HepG2 (cell line): ENCODE results near the gene ATIC. TPM values are rescaled to one million over a fixed set of nuclear protein-coding genes. Genes with fewer than 3 reads are reported as not detected.

Source experiments
- ATAC-seq: fragments of 200-7000 bp; cut with Tn5 transposase; 3 replicates; pipeline ENCODE4 v1.9.1; 2020; ENCODE audit warnings: mild to moderate bottlenecking, moderate library complexity
- BruUV-seq: library from RNA; stranded (reverse); fragments of 400-500 nt; replicated peaks from 2 replicates; lab custom pipeline; 2021; lab: Mats Ljungman, UMichigan
- CTCF ChIA-PET: fragments of 300-600 bp; formaldehyde crosslinking; extraction: SDS; loops from one replicate; lab custom pipeline; 2021; ENCODE audit warnings: low total read pairs, inconsistent platforms, low intra/inter-chr PET ratio; lab: Yijun Ruan, JAX
- POLR2A ChIA-PET: fragments of 350-600 bp; sonication (Branson Sonifier 250); formaldehyde crosslinking; loops from one replicate; lab custom pipeline; 2020; ENCODE audit warnings: antibody characterized with exemption, inconsistent platforms; lab: Yijun Ruan, JAX
- DNase-seq: peaks from one replicate; pipeline ENCODE4 v3.0.0-alpha.2; 2015; ENCODE audit warnings: low spot score
- FAIRE-seq: peaks from 3 replicates; lab custom pipeline; 2011; peaks lifted over from hg19 to GRCh38; lab: Jason Lieb, UNC
- H2AFZ ChIP-seq: one replicate; pipeline ENCODE4 v1.6.1; 2011; ENCODE audit warnings: low read length, inconsistent platforms
- H3K27ac ChIP-seq: fragments of 300-600 bp; 3 replicates; pipeline ENCODE4 v1.8.0; 2011; ENCODE audit warnings: mixed run types, mild to moderate bottlenecking, mixed read lengths, low read length, inconsistent platforms; ENCODE audit not compliant: insufficient read depth; ENCODE audit errors: extremely low read length
- H3K27me3 ChIP-seq, 2 experiments: fragments of 200-600 bp in 1 of 2; 2 replicates in 1 of 2; 3 replicates in 1 of 2; pipeline versions ENCODE4 v1.6.0 to v1.8.0; 2011; ENCODE audit warnings: low read length in 2 of 2, mild to moderate bottlenecking in 2 of 2, moderate library complexity in 2 of 2, inconsistent platforms in 1 of 2; ENCODE audit not compliant: insufficient read depth in 2 of 2, control insufficient read depth in 1 of 2
- H3K36me3 ChIP-seq, 2 experiments: fragments of 200-600 bp in 1 of 2; replicated peaks in 1 of 2; 2 replicates in 1 of 2; 3 replicates in 1 of 2; pipeline versions ENCODE4 v1.5.1 to v1.8.0; 2011; ENCODE audit warnings: low read length in 2 of 2, inconsistent platforms in 1 of 2; ENCODE audit not compliant: insufficient read depth in 2 of 2, control insufficient read depth in 1 of 2
- H3K4me1 ChIP-seq: 2 replicates; pipeline ENCODE4 v1.5.1; 2012; ENCODE audit warnings: low read length, inconsistent platforms; ENCODE audit not compliant: insufficient read depth
- H3K4me2 ChIP-seq: 2 replicates; pipeline ENCODE4 v1.6.0; 2011; ENCODE audit warnings: low read depth, low read length, inconsistent platforms
- H3K4me3 ChIP-seq, 3 experiments: fragments of 200-600 bp in 1 of 3; sonication (generic), shearing (Covaris generic) in 1 of 3; replicated peaks in 1 of 3; 2 replicates each; pipeline ENCODE4 v1.5.1; 2011 to 2016; ENCODE audit warnings: low read length in 3 of 3, inconsistent platforms in 2 of 3, low read depth in 2 of 3, mild to moderate bottlenecking in 2 of 3, control low read depth in 1 of 3, mixed read lengths in 1 of 3; ENCODE audit not compliant: insufficient read depth in 1 of 3
- H3K79me2 ChIP-seq: one replicate; pipeline ENCODE4 v1.6.1; 2011; ENCODE audit warnings: low read length, inconsistent platforms; ENCODE audit not compliant: insufficient read depth
- H3K9ac ChIP-seq: 2 replicates; pipeline ENCODE4 v1.6.0; 2011; ENCODE audit warnings: mild to moderate bottlenecking, low read depth, low read length, inconsistent platforms; ENCODE audit not compliant: insufficient read depth
- H3K9me3 ChIP-seq: 2 replicates; pipeline ENCODE4 v1.5.1; 2012; ENCODE audit warnings: mild to moderate bottlenecking, low read length
- H4K20me1 ChIP-seq: 2 replicates; pipeline ENCODE4 v1.6.0; 2011; ENCODE audit warnings: inconsistent platforms, mild to moderate bottlenecking, low read length, moderate library complexity; ENCODE audit not compliant: insufficient read depth
- ARHGAP35 ChIP-seq: sonication (generic); formaldehyde crosslinking; IDR thresholded peaks from 2 replicates; pipeline ENCODE4 v1.9.0; 2022; ENCODE audit warnings: mild to moderate bottlenecking, inconsistent platforms, moderate library complexity, missing genetic modification reagents, borderline replicate concordance
- E2F2 ChIP-seq: sonication (generic); formaldehyde crosslinking; IDR thresholded peaks from 2 replicates; pipeline ENCODE4 v1.4.0; 2020; ENCODE audit warnings: missing genetic modification reagents, borderline replicate concordance
- GABPB1 ChIP-seq: IDR thresholded peaks from 2 replicates; pipeline ENCODE4 v1.6.1; 2016; ENCODE audit warnings: mild to moderate bottlenecking, missing genetic modification reagents, moderate library complexity, missing compliant biosample characterization
- JARID2 ChIP-seq: sonication (generic); formaldehyde crosslinking; IDR thresholded peaks from 2 replicates; pipeline ENCODE4 v1.8.1; 2023; ENCODE audit warnings: missing genetic modification reagents, inconsistent platforms; ENCODE audit not compliant: insufficient replicate concordance
- JUNB ChIP-seq: sonication (generic); formaldehyde crosslinking; IDR thresholded peaks from 2 replicates; pipeline ENCODE4 v1.8.0; 2022; ENCODE audit warnings: missing genetic modification reagents, mild to moderate bottlenecking, borderline replicate concordance
- KLF12 ChIP-seq: sonication (generic); formaldehyde crosslinking; IDR thresholded peaks from 2 replicates; pipeline ENCODE4 v1.4.0; 2020; ENCODE audit warnings: missing genetic modification reagents, borderline replicate concordance
- KLF16 ChIP-seq, 2 experiments: sonication (generic) in 1 of 2; formaldehyde crosslinking in 1 of 2; IDR thresholded peaks; 2 replicates each; pipeline versions ENCODE4 v1.6.1 to v1.8.0; 2016 to 2023; ENCODE audit warnings: missing genetic modification reagents in 2 of 2, missing compliant biosample characterization in 1 of 2
- KLF9 ChIP-seq: IDR thresholded peaks from 2 replicates; pipeline ENCODE4 v1.6.1; 2016; ENCODE audit warnings: low read depth
- MTF1 ChIP-seq: sonication (generic); formaldehyde crosslinking; IDR thresholded peaks from 2 replicates; pipeline ENCODE4 v1.5.0; 2020; ENCODE audit warnings: missing genetic modification reagents
- NFATC3 ChIP-seq: sonication (generic); formaldehyde crosslinking; IDR thresholded peaks from 2 replicates; pipeline ENCODE4 v1.5.1; 2020; ENCODE audit warnings: mild to moderate bottlenecking, missing genetic modification reagents
- RBFOX2 ChIP-seq: fragments of 200-400 bp; formaldehyde crosslinking; IDR thresholded peaks from 2 replicates; pipeline ENCODE4 v1.6.1; 2017; ENCODE audit warnings: low read depth, mild to moderate bottlenecking, low read length
- RFX1 ChIP-seq: fragments of 450-650 bp; IDR thresholded peaks from 2 replicates; pipeline ENCODE4 v1.6.1; 2017
- ZBTB14 ChIP-seq: sonication (generic); formaldehyde crosslinking; IDR thresholded peaks from 2 replicates; pipeline ENCODE4 v1.4.0; 2020; ENCODE audit warnings: missing genetic modification reagents
- ZFY ChIP-seq: sonication (generic); formaldehyde crosslinking; IDR thresholded peaks from 2 replicates; pipeline ENCODE4 v1.4.0; 2020; ENCODE audit warnings: missing genetic modification reagents
- ZNF121 ChIP-seq: sonication (generic); formaldehyde crosslinking; IDR thresholded peaks from 2 replicates; pipeline ENCODE4 v1.5.0; 2020; ENCODE audit warnings: mild to moderate bottlenecking, missing genetic modification reagents
- ZNF124 ChIP-seq: sonication (generic); formaldehyde crosslinking; IDR thresholded peaks from 2 replicates; pipeline ENCODE4 v1.4.0; 2020; ENCODE audit warnings: missing genetic modification reagents
- ZNF296 ChIP-seq: sonication (generic); formaldehyde crosslinking; conservative IDR thresholded peaks from 2 replicates; pipeline ENCODE4 v1.5.0; 2020; ENCODE audit warnings: mild to moderate bottlenecking, missing genetic modification reagents
- ZNF557 ChIP-seq: sonication (generic); formaldehyde crosslinking; IDR thresholded peaks from 2 replicates; pipeline ENCODE4 v1.4.0; 2020; ENCODE audit warnings: missing genetic modification reagents
- ZNF704 ChIP-seq: sonication (generic); formaldehyde crosslinking; IDR thresholded peaks from 2 replicates; pipeline ENCODE4 v1.8.1; 2023; ENCODE audit warnings: mild to moderate bottlenecking, inconsistent platforms, moderate library complexity, missing genetic modification reagents, borderline replicate concordance
- WGBS: methylation state at CpG from one replicate; pipeline ENCODE4 v1.1.6; 2017; ENCODE audit warnings: low lambda C conversion rate; 5-methylcytosine and 5-hydroxymethylcytosine counted together
- in situ Hi-C: cut with HindIII; loops from 2 replicates; pipeline ENCODE4 v1.10.0; 2017; ENCODE audit warnings: low pct_unique_long_range_greater_than_20kb; ENCODE audit not compliant: extremely low pct_ligation_motif_present
- intact Hi-C: fragments of 100-400 bp; cut with micrococcal nuclease; formaldehyde crosslinking; loops from one replicate; pipeline ENCODE4 v1.10.0; 2022; ENCODE audit not compliant: unreplicated experiment
- polyA plus RNA-seq, 8 experiments: library from polyadenylated mRNA; depleted of rRNA in 3 of 8; stranded (reverse) in 7 of 8; unstranded in 1 of 8; fragments of >200 nt; fragmentation: Illumina TruSeq in 4 of 8; extraction: Trizol in 4 of 8; gene quantifications; 2 replicates each; pipeline versions ENCODE4 v1.2.1 to v1.2.3, GENCODE V29; 2011 to 2016; ENCODE audit warnings: low read depth in 4 of 8, missing spikeins in 1 of 8, mixed read lengths in 1 of 8; ENCODE audit not compliant: insufficient read depth in 1 of 8
- total RNA-seq, 5 experiments: library from RNA; depleted of rRNA; stranded (reverse); fragments of >200 nt; fragmentation: Illumina TruSeq; extraction: Trizol; gene quantifications; 2 replicates each; pipeline ENCODE4 v1.2.3, GENCODE V29; 2016; ENCODE audit warnings: low read depth in 1 of 5
- TF ChIP-seq, protein P1 (sequence below): sonication (generic); formaldehyde crosslinking; IDR thresholded peaks from 2 replicates; pipeline ENCODE4 v1.5.0; 2020; ENCODE audit warnings: missing genetic modification reagents, mild to moderate bottlenecking, borderline replicate concordance

The ATIC gene
- total and polyA plus RNA-seq, 2 of the 13 experiments (the other 11 are each of a cell fraction or from before 2014, with no cell fraction given) = 89.8 to 146 TPM

DNA sequence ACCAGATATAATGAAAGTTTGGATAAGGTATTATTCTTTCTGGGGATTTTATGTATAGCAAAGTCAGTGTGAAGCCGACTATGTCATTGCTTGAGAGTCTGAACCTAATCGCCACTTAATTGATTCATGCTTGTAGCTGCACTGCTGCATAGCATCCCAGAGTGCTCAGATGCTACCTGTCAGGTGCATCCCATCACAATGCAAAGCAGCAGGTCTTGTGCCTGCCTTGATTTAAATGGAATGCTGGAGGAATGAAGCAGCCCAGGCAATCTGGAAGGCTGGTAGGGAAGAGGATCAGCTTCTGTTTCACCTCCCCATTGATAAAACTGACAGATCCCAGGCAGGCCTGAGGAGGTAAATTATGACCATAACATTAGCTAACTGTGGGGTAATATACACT is 40.4 kb upstream of the ATIC start:
- intact Hi-C loops = no loop called here
- POLR2A ChIA-PET = no interaction called here
- ATAC-seq (no peak), DNase-seq (no peak), FAIRE-seq (no peak)
- no peak overlapping the region for H2AFZ ChIP-seq
- H3K27me3 ChIP-seq = 0 out of 5 replicates have a peak, but pooled peaks cover 0 to 3% of the 10 kb centered on the region in 2 experiments
- no peaks in the 10 kb centered on the region for H3K79me2 ChIP-seq
- in situ Hi-C loops = no loop called here
- no peak overlapping the region for H3K27ac ChIP-seq
- 18% methylated on average over 2 of the region's 2 CpGs for WGBS
- no peaks in the 10 kb centered on the region for H3K4me1 ChIP-seq
- TF ChIP-seq ZBTB14 (CRISPR knock-in tag) = no peak
- TF ChIP-seq MTF1 (CRISPR knock-in tag) = no peak
- TF ChIP-seq E2F2 (CRISPR knock-in tag) = no peak
- no peak for TF ChIP-seq GABPB1 (CRISPR knock-in tag)
- no peak for TF ChIP-seq ZNF557 (CRISPR knock-in tag)
- no peak for TF ChIP-seq ZNF704 (CRISPR knock-in tag)
- TF ChIP-seq ZNF121 (CRISPR knock-in tag) = no peak
- TF ChIP-seq KLF16 (CRISPR knock-in tag; IDR thresholded peaks at IDR 0.05) = no peak
- TF ChIP-seq ZFY (CRISPR knock-in tag) = no peak
- TF ChIP-seq JARID2 (CRISPR knock-in tag) = no peak
- TF ChIP-seq ZNF296 (CRISPR knock-in tag) = no peak
- no peak for TF ChIP-seq KLF9
- TF ChIP-seq RBFOX2 = no peak
- TF ChIP-seq ARHGAP35 = no peak
- TF ChIP-seq RFX1 = no peak
- TF ChIP-seq NFATC3 (CRISPR knock-in tag) = no peak
- no peak for TF ChIP-seq ZNF124
- TF ChIP-seq, protein P1, sequence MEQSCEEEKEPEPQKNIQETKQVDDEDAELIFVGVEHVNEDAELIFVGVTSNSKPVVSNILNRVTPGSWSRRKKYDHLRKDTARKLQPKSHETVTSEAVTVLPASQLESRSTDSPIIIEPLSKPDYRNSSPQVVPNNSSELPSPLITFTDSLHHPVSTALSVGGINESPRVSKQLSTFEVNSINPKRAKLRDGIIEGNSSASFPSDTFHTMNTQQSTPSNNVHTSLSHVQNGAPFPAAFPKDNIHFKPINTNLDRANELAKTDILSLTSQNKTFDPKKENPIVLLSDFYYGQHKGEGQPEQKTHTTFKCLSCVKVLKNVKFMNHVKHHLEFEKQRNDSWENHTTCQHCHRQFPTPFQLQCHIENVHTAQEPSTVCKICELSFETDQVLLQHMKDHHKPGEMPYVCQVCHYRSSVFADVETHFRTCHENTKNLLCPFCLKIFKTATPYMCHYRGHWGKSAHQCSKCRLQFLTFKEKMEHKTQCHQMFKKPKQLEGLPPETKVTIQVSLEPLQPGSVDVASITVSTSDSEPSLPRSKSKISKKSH (CRISPR knock-in tag) = no peak
- TF ChIP-seq KLF12 (CRISPR knock-in tag) = no peak
- no peak for TF ChIP-seq JUNB (CRISPR knock-in tag)
- H3K9me3 ChIP-seq = no peaks in the 10 kb centered on the region
- H3K4me2 ChIP-seq = no peak overlapping the region
- CTCF ChIA-PET = no interaction called here
- H3K36me3 ChIP-seq = no peaks in the 10 kb centered on the region
- H3K9ac ChIP-seq = no peak overlapping the region
- H4K20me1 ChIP-seq = no peaks in the 10 kb centered on the region
- H3K4me3 ChIP-seq = no peak overlapping the region
- no TSS peak for BruUV-seq
